Measurements from ENCODE around the gene DACT3.

DNA sequence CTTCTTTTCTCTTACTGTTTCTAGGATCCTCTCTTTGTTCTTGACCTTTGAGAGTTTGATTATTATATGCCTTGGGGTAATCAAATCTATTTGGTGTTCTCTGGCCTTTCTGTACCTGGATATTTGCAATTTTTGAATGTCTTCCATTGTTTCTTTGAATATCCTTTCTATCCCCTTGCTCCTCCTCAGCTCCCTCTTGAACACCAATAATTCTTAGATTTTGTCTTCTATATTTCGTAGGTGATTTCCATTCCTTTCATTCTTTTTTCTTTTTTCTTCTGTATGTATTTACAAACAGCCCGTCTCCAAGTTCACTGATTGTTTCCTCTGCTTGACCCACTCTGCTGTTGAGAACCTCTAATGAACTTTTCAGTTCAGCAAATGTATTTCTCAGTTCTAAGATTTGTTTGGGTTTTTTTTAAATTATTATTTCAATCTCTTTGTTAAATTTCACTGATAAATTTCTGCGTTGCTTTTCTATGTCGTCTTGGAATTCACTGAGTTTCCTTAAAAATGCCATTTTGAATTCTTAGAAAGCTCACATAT lies 62.5 kb downstream of the DACT3 start:
- TF ChIP-seq CTCF (IDR thresholded peaks at IDR 0.05), result no peak
- no peak for TF ChIP-seq ZFX (IDR thresholded peaks at IDR 0.05; ENCODE audit: borderline replicate concordance)
